ENCODE data around the gene RNF207. TPM values are rescaled to one million over a fixed set of nuclear protein-coding genes. Genes with fewer than 3 reads are reported as not detected.

The RNF207 gene
- total and polyA plus RNA-seq, 2 of the 8 experiments (the other 6 are each of a cell fraction or from before 2014, with no cell fraction given), result 3.9 to 5.4 TPM

Other genes with a start within 250 kb of the RNF207 start
- gene NPHP4, start 213.7 kb upstream of the RNF207 start, total RNA-seq (2021; fragmentation: NEBNext Ultra II Directional; extraction: Animal tissue kit (Norgen Biotek cat#: 25700)), result 13.6 and 14.0 TPM in 2 replicates
- gene NPHP4, start 213.7 kb upstream of the RNF207 start, polyA plus RNA-seq (2011; rRNA removed), result 5.8 and 10.3 TPM in 2 replicates
- gene KCNAB2, start 160.2 kb upstream of the RNF207 start, total RNA-seq (2021; fragmentation: NEBNext Ultra II Directional; extraction: Animal tissue kit (Norgen Biotek cat#: 25700)), result 7.0 and 7.1 TPM in 2 replicates
- 4.5 and 6.2 TPM in 2 replicates for gene KCNAB2, start 160.2 kb upstream of the RNF207 start, polyA plus RNA-seq (2011; rRNA removed)
- 0.94 and 1.8 TPM in 2 replicates for gene CHD5, start 25.8 kb upstream of the RNF207 start, total RNA-seq (2021; fragmentation: NEBNext Ultra II Directional; extraction: Animal tissue kit (Norgen Biotek cat#: 25700))
- gene CHD5, start 25.8 kb upstream of the RNF207 start, polyA plus RNA-seq (2011; rRNA removed), result 0.42 and 0.58 TPM in 2 replicates
- gene RPL22, start 6.5 kb upstream of the RNF207 start, total RNA-seq (2021; fragmentation: NEBNext Ultra II Directional; extraction: Animal tissue kit (Norgen Biotek cat#: 25700)), result 521 and 545 TPM in 2 replicates
- gene RPL22, start 6.5 kb upstream of the RNF207 start, polyA plus RNA-seq (2011; rRNA removed), result 66.8 and 133 TPM in 2 replicates
- 105 and 106 TPM in 2 replicates for gene ICMT, start 29.8 kb downstream of the RNF207 start, total RNA-seq (2021; fragmentation: NEBNext Ultra II Directional; extraction: Animal tissue kit (Norgen Biotek cat#: 25700))
- gene ICMT, start 29.8 kb downstream of the RNF207 start, polyA plus RNA-seq (2011; rRNA removed), result 67.4 and 68.4 TPM in 2 replicates
- 54.3 and 67.9 TPM in 2 replicates for gene HES3, start 38.1 kb downstream of the RNF207 start, total RNA-seq (2021; fragmentation: NEBNext Ultra II Directional; extraction: Animal tissue kit (Norgen Biotek cat#: 25700))
- gene HES3, start 38.1 kb downstream of the RNF207 start, polyA plus RNA-seq (2011; rRNA removed), result 38.8 and 105 TPM in 2 replicates
- 5.7 and 6.1 TPM in 2 replicates for gene GPR153, start 55.0 kb downstream of the RNF207 start, total RNA-seq (2021; fragmentation: NEBNext Ultra II Directional; extraction: Animal tissue kit (Norgen Biotek cat#: 25700))
- gene GPR153, start 55.0 kb downstream of the RNF207 start, polyA plus RNA-seq (2011; rRNA removed), result 8.1 and 15.6 TPM in 2 replicates
- gene ACOT7, start 187.6 kb downstream of the RNF207 start, total RNA-seq (2021; fragmentation: NEBNext Ultra II Directional; extraction: Animal tissue kit (Norgen Biotek cat#: 25700)), result 150 and 151 TPM in 2 replicates
- gene ACOT7, start 187.6 kb downstream of the RNF207 start, polyA plus RNA-seq (2011; rRNA removed), result 214 and 263 TPM in 2 replicates
- 0.15 and 0.36 TPM in 2 replicates for gene HES2, start 213.8 kb downstream of the RNF207 start, total RNA-seq (2021; fragmentation: NEBNext Ultra II Directional; extraction: Animal tissue kit (Norgen Biotek cat#: 25700))
- gene HES2, start 213.8 kb downstream of the RNF207 start, polyA plus RNA-seq (2011; rRNA removed), result 0.53 and 0.86 TPM in 2 replicates
- 14.8 and 16.3 TPM in 2 replicates for gene ESPN, start 218.7 kb downstream of the RNF207 start, total RNA-seq (2021; fragmentation: NEBNext Ultra II Directional; extraction: Animal tissue kit (Norgen Biotek cat#: 25700))
- 5.2 and 13.4 TPM in 2 replicates for gene ESPN, start 218.7 kb downstream of the RNF207 start, polyA plus RNA-seq (2011; rRNA removed)